B cell (primary cell): ENCODE data around the gene SELENOI.

Source experiments
- EZH2 ChIP-seq: IDR thresholded peaks from 2 replicates; pipeline ENCODE4 v1.6.1; 2012; ENCODE audit warnings: borderline replicate concordance, low read depth, mild to moderate bottlenecking, moderate library complexity, low read length; ENCODE audit not compliant: insufficient read depth, poor library complexity, severe bottlenecking
- TF ChIP-seq, protein P1 (sequence below): fragments of 200-600 bp; IDR thresholded peaks from one replicate; pipeline ENCODE4 v1.8.0; 2022; ENCODE audit warnings: antibody characterized with exemption, mild to moderate bottlenecking

DNA sequence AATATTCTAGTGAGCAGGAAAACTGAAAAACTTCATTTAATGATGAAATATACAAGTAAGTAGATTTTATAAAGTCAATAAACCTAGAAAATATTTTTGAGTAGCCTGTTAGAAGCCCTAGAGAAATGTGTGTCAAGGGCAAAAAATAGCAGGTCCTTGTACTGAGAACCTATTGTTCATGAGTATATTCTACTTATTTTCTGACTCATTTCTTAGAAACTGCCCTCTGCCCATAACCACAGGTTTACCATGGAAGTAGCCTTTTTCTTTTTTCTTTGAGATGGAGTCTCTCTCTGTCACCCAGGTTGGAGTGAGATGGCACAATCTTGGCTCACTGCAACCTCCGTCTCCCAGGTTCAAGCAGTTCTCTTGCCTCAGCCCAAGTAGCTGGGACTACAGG, 19.4 kb upstream of the SELENOI start:
- TF ChIP-seq, protein P1, sequence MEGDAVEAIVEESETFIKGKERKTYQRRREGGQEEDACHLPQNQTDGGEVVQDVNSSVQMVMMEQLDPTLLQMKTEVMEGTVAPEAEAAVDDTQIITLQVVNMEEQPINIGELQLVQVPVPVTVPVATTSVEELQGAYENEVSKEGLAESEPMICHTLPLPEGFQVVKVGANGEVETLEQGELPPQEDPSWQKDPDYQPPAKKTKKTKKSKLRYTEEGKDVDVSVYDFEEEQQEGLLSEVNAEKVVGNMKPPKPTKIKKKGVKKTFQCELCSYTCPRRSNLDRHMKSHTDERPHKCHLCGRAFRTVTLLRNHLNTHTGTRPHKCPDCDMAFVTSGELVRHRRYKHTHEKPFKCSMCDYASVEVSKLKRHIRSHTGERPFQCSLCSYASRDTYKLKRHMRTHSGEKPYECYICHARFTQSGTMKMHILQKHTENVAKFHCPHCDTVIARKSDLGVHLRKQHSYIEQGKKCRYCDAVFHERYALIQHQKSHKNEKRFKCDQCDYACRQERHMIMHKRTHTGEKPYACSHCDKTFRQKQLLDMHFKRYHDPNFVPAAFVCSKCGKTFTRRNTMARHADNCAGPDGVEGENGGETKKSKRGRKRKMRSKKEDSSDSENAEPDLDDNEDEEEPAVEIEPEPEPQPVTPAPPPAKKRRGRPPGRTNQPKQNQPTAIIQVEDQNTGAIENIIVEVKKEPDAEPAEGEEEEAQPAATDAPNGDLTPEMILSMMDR: no peak
- no peak for TF ChIP-seq EZH2
